ELR (cell line): ENCODE results near the gene FRMD4B.

Experiments
- DNase-seq: peaks from one replicate; pipeline ENCODE4 v3.0.0-alpha.2; 2015; ENCODE audit warnings: low read depth

Gene FRMD4B

GRCh38 chr3:69385723-69386555 is at the start of gene FRMD4B:
FRMD4B (minus strand) TSS chr3:69386088; CDS start chr3:69385989, 99 bp downstream.
- peak; percentile 21 for DNase-seq

GRCh38 chr3:69433969-69434325 is 48.1 kb upstream of the FRMD4B start:
- peak; percentile 15 for DNase-seq

- no peak for DNase-seq
Observed at GRCh38 chr3:69433121-69433968, 47.5 kb upstream of the FRMD4B start.

- DNase-seq, result no peak
Observed at GRCh38 chr3:69428657-69429255, 42.9 kb upstream of the FRMD4B start.

GRCh38 chr3:69426967-69427304 is 41.0 kb upstream of the FRMD4B start:
- no peak for DNase-seq

- no peak for DNase-seq
Observed at GRCh38 chr3:69426291-69426966, 40.5 kb upstream of the FRMD4B start.

GRCh38 chr3:69425249-69425648 is 39.4 kb upstream of the FRMD4B start:
- peak; percentile 34 for DNase-seq

- no peak for DNase-seq
Observed at GRCh38 chr3:69423463-69424155, 37.7 kb upstream of the FRMD4B start.

- DNase-seq, result peak; percentile 45
Observed at GRCh38 chr3:69422751-69423150, 36.9 kb upstream of the FRMD4B start.

- DNase-seq, result no peak
Observed at GRCh38 chr3:69420781-69421520, 35.1 kb upstream of the FRMD4B start.

GRCh38 chr3:69419276-69419675 is 33.4 kb upstream of the FRMD4B start:
- DNase-seq, result no peak

- no peak for DNase-seq
Observed at GRCh38 chr3:69417541-69418078, 31.7 kb upstream of the FRMD4B start.

GRCh38 chr3:69413551-69414207 is 27.8 kb upstream of the FRMD4B start:
- DNase-seq, result no peak

- DNase-seq, result peak; percentile 65
Observed at GRCh38 chr3:69411346-69411745, 25.5 kb upstream of the FRMD4B start.

- DNase-seq, result peak; percentile 63
Observed at GRCh38 chr3:69410301-69410700, 24.4 kb upstream of the FRMD4B start.

- no peak for DNase-seq
Observed at GRCh38 chr3:69409831-69410230, 23.9 kb upstream of the FRMD4B start.

- DNase-seq, result no peak
Observed at GRCh38 chr3:69409011-69409410, 23.1 kb upstream of the FRMD4B start.

- no peak for DNase-seq
Observed at GRCh38 chr3:69408542-69408941, 22.7 kb upstream of the FRMD4B start.

GRCh38 chr3:69407908-69408307 is 22.0 kb upstream of the FRMD4B start:
- no peak for DNase-seq

- DNase-seq, result no peak
Observed at GRCh38 chr3:69406163-69406562, 20.3 kb upstream of the FRMD4B start.
